Measurements from ENCODE around the gene XKR7.
"Not testable (repeated sequence)": the region's sequence is repeated elsewhere in the genome, so short reads cannot be mapped to it uniquely, and the experiment has no call there.

Gene XKR7

DNA sequence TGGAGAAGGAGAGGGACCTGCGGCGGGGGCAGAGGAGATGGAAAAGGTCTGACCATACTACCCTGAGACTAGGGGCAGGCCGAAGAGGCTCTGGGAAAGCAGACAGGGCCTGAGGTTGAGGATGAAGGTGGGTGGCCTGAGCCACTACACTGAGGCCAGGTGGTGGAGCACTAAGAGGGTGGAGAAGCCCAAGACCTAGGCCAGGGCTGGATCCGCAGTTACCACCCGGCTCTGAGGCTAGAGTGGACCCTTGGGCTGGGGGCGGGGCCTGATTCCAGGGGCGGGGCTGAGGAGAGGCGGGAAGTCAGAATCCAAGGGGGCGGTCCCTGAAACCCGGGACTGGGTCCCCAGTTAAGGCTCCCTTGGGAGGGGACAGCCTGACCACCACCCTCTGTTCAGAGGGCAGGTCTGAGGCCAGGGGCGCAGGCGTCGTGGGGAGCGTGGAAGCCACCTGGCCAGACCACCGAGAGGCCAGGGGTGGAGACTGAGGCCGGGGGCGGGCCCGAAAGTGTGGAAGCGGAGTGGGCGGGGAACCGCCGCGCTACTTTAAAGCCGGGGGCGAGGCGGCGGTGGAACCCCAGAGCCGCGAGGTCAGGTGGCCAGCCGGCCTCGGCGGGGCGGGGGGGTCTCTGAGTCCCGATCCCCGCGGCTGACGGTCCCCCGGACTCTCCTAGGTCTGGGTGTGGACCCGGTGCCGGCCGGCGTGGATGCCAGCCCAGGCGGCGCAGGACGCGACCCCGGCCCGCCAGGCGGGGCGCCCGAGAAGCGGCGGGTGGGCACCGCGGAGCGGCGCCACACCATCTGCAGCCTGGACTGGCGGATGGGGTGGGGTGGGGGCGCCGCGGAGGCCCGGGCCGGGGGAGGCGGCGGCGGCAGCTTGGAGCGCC lies 50.6 kb downstream of the XKR7 start:
- peak; percentile 96 for DNase-seq

DNA sequence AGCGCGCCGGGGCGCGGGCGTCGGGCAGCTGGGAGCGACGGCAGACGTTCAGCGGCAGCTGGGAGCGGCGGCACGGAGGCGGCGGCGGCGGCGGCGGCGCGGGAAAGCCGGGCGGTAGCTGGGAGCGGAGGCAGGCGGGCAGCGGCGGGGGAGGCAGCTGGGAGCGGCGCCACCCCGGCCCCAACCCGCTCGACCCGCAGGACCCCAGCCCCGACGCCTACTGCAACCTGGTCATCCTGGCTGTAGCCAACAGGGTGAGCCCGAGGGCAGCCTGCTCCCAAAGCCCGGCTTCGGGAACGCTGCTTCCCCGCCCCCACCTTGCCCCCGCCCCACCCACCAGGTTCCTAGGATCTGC lies 51.2 kb downstream of the XKR7 start:
- peak; percentile 68 for DNase-seq

DNA sequence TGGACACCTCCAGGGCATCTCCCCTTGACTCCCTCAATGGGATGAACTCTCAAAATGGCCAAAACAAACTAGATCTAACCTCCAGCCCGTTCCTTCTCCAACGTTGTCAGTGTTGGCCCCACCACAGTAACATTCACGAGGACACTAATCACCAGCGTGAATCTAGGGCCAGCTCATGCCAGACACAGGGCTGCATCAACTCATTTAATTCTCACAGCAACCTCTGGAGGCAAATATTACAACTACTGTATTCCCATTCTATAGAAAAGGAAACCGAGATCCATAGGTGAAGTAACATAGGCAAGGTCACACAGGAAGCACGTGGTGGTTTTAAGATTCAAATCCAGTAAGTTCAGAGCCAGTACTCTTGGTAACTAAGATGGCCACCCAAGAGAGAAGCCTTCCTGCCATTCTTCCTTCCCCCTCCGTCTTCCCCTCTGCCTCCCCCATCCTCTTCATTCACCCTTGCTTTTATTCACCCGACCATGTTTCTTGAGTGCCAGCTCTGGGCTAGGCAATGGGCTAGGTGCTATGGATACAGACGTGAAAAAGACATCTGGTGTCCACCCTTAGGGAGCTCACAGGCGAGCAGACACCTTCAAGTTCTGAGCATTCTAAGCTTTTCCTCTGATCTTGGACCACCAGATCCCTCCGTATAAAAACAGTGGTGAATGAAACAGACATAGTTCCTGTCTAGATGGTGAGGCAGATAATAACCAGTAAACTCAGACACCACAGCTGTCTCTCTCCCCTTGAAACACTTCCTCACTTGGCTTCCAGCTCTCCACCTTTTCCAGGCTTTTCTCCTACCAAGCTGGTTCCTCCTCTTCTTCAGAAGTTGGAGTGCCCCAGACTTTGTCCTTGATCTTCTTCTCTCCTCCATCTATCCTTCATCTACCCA lies 51.9 kb downstream of the XKR7 start:
- no peak for DNase-seq

DNA sequence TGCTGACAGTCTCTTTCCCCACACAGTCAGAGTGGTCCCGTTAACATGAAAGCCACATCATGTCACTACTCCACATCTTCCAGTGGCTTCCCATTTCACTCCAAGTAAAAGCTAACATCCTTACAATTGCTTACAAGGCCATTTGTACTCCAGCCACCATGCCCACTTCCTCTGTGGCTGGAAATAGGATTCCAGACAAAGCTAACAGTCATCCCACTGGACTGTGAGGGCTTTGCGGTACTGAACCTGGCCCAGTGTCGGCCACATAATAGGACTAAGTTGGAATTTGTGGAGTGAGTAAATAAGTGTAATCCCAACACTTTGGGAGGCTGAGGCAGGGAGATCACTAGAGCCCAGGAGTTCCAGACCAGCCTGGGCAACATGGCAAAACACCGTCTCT lies 53.1 kb downstream of the XKR7 start:
- DNase-seq: no peak

DNA sequence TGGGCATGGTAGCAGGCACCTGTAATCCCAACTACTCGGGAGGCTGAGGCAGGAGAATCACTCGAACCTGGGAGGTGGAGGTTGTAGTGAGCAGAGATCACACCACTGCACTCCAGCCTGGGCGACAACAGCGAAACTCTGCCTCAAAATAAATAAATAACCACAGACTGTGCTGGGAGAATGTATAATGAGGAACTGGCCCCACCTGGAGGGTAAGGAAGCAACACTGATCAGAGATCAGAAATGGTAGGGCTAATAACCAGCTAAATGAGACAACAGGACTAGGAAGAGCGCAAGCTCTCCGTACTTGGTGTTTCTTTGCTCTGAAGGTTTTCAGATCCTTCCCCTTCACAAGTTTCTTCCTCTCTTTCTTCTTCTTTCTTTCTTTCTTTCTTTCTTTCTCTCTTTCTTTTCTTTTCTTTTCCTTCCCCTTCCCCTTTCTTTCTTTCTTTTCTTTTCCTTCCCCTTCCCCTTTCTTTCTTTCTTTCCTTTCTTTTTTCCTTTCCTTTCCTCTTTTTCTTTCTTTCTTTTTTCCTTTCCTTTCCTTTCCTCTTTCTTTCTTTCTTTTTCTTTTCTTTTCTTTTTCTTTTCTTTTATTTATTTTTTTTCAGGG lies 56.8 kb downstream of the XKR7 start:
- no peak for DNase-seq

DNA sequence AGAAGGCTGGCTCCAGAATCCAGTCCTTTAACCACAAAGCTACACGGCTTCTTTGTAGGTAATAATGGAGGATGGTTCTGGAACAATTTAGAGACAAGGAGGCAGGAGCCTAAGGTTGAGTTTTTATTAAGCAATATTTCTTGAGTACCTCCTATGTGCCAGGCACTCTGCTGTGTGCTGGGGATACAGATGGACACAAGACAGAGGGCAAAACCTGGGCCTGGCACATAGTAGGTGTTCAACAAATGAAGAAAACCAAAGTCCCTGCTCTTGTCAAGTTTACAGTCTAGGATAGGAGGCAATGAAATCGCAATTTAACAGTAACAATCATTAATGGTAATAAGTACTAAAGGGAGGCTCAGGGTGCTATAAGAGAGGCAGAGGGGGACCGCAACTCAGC lies 59.7 kb downstream of the XKR7 start:
- DNase-seq: no peak

DNA sequence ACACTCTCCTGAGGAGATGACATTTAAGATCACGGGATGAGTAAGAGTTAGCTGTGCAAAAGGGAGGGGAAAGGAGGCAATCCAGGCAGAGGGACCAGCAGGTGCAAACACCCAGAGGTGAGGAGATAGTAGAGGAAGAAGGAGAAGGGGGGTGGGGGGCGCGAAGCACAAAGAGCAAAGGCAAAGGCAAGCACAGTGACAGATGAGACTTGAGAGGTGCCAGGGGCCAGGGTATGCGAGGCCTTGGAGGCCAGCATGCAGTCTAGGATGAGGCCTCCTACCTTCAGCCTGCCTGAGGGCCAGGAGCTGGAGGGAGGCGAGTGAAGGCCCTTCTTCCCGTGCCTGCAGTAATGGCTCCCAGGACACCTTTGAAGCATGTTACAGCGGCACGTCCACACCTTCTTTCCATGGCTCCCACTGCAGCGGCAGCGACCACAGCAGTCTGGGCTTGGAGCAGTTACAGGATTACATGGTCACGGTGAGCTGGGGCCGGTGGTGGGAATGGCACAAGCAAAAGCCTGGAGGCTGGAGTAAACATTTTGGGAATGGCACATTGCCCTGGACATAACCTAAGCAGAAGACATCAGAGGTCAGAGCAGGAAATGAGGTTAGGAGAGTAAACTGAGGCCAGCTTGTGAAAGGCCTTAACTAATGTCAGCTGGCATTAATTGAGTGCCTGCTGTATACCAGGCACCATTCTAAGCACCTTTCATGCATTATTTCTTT lies 60.9 kb downstream of the XKR7 start:
- DNase-seq: peak; percentile 7

DNA sequence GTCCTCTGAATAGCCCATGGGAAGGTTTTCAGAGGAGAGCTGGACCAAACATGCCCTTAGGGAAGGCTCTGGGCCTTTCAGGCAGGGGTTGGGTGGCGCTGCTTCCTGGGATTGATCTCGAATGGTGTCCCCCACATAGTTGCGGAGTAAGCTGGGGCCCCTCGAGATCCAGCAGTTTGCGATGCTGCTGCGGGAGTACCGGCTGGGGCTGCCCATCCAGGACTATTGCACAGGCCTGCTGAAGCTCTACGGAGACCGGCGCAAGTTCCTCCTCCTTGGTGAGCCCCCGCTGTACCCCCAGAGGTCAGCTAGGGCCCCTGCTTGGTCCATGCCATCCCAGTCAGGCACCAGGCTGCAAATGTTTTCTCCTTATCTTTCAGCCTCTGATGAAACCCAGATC lies 61.6 kb downstream of the XKR7 start:
- DNase-seq: no peak

DNA sequence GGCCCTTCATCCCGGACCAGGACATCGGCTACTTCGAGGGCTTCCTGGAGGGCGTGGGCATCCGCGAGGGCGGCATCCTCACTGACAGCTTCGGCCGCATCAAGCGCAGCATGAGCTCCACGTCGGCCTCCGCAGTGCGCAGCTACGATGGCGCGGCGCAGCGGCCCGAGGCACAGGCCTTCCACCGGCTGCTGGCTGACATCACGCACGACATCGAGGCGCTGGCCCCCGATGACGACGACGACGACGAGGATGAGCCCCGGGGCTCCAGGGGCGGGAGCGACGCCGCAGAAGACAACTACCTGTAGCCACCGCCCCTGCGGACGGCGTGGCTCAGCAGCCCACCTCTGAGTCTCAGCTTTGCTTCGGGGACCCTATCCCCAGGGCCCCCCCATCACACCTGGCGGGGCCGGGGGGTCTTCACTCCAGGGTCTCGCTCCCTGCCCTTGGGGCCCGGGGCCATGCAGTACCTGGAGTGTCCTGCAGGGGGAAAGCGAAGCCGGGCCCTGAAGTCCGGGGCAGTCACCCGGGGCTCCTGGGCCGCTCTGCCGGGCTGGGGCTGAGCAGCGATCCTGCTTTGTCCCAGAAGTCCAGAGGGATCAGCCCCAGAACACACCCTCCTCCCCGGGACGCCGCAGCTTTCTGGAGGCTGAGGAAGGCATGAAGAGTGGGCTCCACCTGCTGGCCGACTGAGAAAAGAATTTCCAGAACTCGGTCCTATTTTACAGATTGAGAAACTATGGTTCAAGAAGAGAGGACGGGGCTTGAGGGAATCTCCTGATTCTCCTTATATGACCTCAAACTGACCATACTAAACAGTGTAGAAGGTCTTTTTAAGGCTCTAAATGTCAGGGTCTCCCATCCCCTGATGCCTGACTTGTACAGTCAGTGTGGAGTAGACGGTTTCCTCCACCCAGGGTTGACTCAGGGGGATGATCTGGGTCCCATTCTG lies 63.3 kb downstream of the XKR7 start:
- peak; percentile 71 for DNase-seq

DNA sequence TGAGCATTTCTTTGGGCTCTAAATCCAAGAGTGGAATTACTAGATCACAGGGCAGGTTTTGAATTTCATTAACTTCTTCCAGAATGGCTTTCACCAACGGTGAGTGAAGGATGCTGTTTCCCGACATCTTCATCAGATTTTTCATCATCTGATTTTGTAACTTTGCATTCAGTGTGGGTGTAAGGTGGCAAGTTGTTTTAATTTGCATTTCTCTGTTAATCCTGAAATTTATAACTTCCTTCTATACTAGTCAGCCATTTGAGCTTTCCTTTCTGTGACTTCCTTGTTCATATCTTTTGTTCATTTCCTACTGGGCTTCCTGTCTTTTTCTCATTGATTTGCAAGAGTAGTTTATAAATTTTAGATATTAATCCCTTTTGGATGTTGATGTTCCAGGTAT lies 65.4 kb downstream of the XKR7 start:
- no peak for DNase-seq

DNA sequence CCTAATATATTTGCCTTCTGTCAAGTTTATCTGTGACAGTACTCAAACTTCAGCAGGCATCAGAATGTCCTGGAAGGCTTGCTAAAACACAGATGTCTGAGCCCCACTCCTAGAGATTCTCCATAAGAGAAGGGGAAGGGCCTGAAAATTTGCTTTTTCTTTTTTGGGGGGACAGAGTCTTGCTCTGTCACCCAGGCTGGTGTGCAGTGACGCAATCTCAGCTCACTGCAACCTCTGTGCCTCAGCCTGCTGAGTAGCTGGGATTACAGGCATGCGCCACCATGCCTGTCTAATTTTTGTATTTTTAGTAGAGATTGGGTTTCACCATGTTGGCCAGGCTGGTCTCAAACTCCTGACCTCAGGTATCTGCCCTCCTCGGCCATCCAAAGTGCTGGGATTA lies 65.8 kb downstream of the XKR7 start:
- not testable (repeated sequence) for DNase-seq

DNA sequence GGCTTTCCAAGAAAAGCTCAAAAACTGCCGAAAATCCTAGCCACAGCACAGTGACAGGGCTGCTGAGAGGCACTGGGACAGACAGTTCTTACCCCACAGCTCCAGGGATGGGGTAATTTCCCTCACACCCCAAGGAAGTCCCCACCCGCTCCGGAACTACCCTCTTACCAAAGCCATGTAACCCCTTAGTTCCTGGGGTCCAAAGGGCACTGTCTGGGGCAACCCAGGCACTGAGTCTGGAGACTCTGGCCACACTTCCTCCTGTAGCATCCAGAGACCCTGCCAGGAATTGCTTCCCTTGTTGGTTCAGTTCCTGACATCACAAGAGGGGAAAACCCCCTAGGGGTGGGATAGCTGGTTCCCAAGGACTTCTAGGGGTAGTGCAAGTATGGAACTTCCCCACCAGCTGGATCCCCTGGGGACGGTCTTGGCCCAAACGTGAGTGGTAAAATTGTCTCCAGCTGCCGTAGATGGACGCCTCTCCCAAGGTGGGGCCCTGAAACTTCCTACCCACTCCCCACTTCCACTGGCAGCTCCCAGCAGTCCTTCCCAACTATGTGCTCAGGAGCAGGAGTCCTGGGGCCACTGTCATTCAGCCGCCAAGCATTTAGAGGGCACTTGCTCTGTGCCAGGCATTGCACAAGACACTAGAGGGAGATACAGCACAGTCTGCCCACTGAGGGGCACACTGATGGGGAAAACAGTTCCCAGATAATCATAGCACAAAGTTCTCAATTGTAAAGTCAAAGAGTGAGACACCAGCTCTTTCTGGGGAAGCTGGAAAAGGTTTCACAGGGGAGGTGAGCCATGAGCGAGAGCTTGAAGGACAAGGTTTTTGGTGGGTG lies 66.9 kb downstream of the XKR7 start:
- no peak for DNase-seq

DNA sequence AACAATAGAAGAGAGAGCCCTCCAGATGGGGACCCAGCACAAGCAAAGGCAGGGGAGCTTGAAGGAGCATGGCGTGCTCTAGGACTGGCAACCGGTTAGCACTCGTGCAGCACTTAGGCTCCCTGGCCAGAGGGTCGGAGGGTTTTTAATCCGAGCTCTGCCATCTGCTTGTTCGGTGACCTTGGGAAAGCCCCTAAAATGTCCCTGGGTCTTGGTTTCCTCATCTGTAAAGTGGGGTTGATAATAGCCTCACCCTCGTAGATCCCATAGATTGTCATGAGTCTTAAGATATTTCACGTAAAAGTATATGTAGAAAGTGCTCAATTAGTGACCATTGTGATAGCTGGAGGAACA lies 67.5 kb downstream of the XKR7 start:
- DNase-seq: no peak

DNA sequence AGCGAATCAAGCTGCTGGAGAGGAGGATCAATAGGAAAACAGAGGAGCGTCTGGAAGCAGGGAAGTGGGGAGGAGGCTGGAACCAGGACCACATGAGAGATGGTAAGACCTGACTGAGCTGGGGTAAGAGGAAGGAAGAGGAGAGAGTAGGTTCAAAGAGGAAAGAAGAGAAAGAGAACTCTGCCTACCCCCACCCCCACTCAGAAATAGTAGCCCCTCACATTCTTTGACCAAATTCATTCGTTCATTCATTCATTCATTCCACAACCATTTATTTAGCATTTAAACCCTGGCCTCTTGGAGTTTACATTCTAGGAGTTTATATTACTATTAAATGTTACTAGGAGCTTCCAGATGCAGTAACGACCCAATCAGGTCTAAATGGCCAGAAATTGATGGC lies 68.3 kb downstream of the XKR7 start:
- DNase-seq: no peak

DNA sequence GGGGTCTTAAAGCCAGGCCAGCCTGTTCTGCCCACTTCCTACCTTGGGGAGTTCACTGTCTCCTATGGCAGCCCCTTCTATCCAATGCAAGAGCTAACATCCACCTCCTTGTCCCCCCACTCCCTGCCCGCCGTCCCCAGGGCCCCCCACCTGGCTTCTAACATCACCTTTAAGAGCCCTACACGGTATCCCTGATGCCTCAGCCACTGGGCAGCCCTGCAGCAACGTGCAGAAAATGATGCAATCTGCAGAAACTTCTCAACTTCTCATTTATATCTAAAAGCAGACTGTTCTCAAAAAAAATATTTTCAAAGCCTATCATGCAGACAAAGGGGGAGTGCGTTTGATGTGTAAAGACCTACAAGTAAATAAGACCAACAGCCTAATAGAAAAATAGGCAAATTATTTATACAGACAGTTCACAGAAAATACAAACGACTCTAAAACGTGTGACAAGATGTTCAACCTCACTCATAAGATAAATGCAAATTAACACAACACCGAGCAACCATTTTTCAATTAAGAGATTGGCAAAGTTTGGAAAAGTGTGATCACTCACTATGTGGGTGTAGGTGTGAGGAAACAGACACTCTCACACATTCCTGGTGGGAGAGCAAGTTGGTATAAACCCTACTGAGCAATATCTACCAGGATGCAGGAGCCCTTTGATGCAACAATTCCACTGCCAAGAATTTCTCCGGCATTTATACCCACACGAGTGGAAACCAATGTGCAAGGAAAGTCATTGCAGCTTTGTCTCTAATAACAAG lies 69.0 kb downstream of the XKR7 start:
- no peak for DNase-seq

DNA sequence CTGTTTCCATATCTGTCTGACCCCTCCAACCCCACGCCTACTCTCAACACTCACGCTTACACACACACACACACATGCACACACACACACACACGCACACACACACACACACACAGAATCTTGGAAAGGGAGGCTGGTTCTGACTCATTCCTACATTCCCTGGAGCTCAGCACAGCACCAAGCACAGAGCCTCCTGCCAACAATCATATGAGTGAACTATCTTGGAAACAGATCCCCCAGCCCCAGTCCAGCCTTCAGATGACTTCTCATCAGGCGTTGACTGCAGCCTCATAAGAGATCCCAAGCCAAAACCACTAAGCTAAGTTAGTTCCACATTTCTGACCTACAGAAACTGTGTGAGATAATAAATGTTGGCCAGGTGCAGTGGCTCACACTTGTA lies 70.0 kb downstream of the XKR7 start:
- DNase-seq: no peak

DNA sequence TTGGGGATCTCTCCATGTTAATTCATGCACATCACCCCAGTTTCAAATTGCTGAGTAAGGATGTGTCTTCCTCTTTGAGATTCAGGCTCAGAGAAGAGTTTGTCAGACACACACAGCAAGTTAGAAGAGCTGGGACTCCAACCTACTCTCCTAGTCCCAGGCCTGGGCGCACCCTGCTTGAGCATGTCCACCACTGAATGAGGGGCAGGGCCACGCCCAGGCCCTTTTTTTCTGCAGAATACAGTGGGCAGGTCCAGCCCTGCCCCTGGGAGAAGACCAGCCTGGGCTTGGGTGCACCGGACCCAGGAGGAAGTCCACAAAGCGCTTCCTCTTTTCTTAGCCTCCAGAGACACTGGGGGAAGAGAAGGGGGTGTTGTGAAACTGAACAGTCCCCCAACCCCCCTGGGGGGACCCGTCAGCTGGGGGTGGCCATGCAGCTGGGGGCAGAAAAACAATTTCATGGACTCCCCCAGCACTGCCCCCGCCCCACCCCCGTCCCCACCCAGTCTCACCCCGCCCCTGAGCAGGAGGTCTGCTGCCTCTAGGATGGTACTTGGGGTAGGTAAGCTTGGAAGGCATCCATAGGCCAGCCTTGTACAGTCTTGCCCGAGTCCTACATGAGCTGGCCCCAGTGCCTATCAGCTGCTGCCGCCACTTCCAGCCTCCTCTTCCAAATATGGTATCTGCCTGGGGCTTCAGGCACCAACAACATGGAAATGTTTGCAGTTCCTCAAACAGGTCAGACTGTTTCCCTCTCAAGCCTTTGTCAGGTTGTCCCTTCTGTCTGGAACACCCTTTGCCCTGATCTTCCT lies 72.4 kb downstream of the XKR7 start:
- no peak for DNase-seq

DNA sequence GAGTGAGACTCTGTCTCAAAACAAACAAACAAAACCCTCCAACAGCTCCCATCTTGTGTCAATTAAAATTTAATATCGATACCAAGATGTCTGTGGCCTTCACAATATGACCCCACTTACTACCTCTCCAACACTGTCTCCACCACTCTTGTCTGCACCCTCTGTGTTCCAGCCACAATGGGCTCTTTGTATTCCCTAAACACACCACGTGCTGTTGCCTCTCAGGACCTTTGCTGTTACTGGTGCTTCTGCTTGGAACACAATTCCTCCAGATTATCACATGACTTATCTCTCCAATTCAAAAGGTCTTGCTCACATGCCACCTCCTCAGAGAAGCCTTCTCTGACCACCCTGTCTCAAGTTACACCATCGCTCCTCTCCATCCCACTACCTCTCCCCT lies 78.0 kb downstream of the XKR7 start:
- DNase-seq: no peak

DNA sequence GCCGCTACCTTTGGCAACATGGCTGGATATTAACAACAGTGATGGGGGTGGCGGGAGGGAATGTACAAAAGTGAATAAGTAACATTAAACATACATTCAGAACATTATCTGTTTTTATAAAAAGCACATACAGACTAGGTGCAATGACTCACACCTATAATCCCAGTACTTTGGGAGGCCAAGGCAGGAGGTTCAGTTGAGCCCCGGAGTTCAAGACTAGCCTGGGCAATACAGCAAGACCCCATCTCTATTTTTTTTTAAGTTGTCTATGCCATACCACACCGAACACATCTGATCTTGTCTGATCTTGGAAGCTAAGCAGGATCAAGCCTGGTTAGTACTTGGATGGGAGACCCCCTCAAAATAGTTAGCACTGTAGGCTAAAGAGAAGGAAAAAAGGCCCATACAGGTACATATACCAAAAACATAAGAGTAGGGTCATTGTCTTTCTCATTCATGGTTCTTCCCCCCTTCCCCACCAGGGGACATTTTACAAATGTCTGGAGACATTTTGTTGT lies 82.4 kb downstream of the XKR7 start:
- DNase-seq: no peak
